22Rv1 (cell line): ENCODE data around the gene XPNPEP3.

Experiments
- ZFX ChIP-seq: fragments of 450-650 bp; IDR thresholded peaks from 2 replicates; pipeline ENCODE4 v1.6.1; 2017; ENCODE audit warnings: antibody characterized with exemption, borderline replicate concordance
- TF ChIP-seq, protein P1 (sequence below): fragments of 450-650 bp; IDR thresholded peaks from 2 replicates; pipeline ENCODE4 v1.5.1; 2017; ENCODE audit warnings: mild to moderate bottlenecking

- TF ChIP-seq, protein P1, sequence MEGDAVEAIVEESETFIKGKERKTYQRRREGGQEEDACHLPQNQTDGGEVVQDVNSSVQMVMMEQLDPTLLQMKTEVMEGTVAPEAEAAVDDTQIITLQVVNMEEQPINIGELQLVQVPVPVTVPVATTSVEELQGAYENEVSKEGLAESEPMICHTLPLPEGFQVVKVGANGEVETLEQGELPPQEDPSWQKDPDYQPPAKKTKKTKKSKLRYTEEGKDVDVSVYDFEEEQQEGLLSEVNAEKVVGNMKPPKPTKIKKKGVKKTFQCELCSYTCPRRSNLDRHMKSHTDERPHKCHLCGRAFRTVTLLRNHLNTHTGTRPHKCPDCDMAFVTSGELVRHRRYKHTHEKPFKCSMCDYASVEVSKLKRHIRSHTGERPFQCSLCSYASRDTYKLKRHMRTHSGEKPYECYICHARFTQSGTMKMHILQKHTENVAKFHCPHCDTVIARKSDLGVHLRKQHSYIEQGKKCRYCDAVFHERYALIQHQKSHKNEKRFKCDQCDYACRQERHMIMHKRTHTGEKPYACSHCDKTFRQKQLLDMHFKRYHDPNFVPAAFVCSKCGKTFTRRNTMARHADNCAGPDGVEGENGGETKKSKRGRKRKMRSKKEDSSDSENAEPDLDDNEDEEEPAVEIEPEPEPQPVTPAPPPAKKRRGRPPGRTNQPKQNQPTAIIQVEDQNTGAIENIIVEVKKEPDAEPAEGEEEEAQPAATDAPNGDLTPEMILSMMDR = no peak
- no peak for TF ChIP-seq ZFX
Observed at GRCh38 chr22:40920526-40920925, 63.6 kb downstream of the XPNPEP3 start.
